Activated T-helper 2 cell treated with anti-CD3 and anti-CD28 coated beads, Interferon-gamma antibody, Interleukin-2, Interleukin-4, amounts not matched to agents 10 μg/mL and 5 μg/mL and 100 μg/mL, durations not matched to agents 14 hours and 24 hours and 36 hours (primary cell): ENCODE data around the gene DCAF12L1. TPM values are rescaled to one million over a fixed set of nuclear protein-coding genes. Genes with fewer than 3 reads are reported as not detected.

Source experiments
- DNase-seq: peaks from one replicate; pipeline ENCODE4 v3.0.0; 2021; ENCODE audit warnings: low spot score
- H3K27ac Mint-ChIP-seq: one replicate; pipeline ENCODE4 v1.8.0; 2021; ENCODE audit warnings: mixed read lengths
- H3K27me3 Mint-ChIP-seq: one replicate; pipeline ENCODE4 v1.8.0; 2021; ENCODE audit warnings: low read depth, mixed read lengths
- H3K36me3 Mint-ChIP-seq: one replicate; pipeline ENCODE4 v1.8.0; 2021; ENCODE audit warnings: low read depth, mixed read lengths
- H3K4me1 Mint-ChIP-seq: one replicate; pipeline ENCODE4 v1.8.0; 2021; ENCODE audit warnings: low read depth, mixed read lengths
- H3K4me3 Mint-ChIP-seq: one replicate; pipeline ENCODE4 v1.8.0; 2021; ENCODE audit warnings: low read depth, mild to moderate bottlenecking, moderate library complexity, mixed read lengths
- H3K9me3 Mint-ChIP-seq: one replicate; pipeline ENCODE4 v1.8.0; 2021; ENCODE audit warnings: mixed read lengths
- intact Hi-C: fragments of 100-400 bp; cut with micrococcal nuclease; formaldehyde crosslinking; loops from one replicate; pipeline ENCODE4 v1.15.1; 2023
- total RNA-seq: library from RNA; stranded (reverse); gene quantifications from 2 replicates; pipeline ENCODE4 v1.2.3, GENCODE V29; 2022

Gene DCAF12L1
- total RNA-seq = not detected in 2 replicates

DNA sequence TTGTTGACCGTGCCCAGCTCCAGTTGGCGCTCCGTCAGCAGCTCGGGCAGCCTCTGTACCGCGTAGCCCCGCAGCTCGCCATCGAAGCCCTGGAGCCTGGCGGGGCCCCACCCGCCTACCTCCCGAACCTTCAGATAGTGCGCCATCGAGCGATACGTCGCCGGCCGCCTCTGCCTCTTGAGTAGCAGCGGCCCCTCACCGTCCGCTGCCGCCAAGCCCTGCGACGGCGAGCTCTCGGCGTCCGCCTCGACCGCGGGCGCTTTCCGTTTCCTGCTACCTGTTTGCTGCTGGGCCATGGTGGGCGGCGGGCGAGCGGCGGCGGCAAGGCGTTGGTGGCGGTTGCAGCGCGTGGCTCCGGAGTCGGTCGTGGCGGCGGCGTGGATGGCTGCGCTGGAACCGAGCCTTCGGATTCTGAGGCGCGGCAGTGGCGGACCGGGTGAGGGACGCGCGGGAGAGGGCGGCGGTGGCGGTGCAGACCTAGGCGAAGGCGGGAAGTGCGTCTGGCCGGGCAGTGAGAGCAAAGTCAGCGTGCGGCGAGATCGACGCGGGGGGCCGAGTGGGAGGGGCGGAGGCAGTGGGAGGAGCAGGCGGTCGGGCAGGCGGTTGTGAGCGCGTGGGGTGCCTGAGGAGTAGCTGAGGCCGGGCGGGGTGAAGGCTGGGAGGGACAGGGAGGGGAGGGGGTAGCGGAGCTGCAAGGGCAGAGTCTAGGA lies at the start of gene DCAF12L1:
Gene DCAF12L1, minus strand, starts transcription at position 502 of the 710 bp plus-strand sequence. Its CDS starts 206 bp downstream, at position 296.
- intact Hi-C loops = no loop called here
- H3K4me3 Mint-ChIP-seq = no peak within 1 kb of the TSS
- H3K27ac Mint-ChIP-seq = no peak within 1 kb of the TSS
- H3K4me1 Mint-ChIP-seq = no peaks in the 10 kb centered on the region
- no peaks in the 10 kb centered on the region for H3K27me3 Mint-ChIP-seq
- H3K9me3 Mint-ChIP-seq = no peaks in the 10 kb centered on the region
- no peaks in the 10 kb centered on the region for H3K36me3 Mint-ChIP-seq
- DNase-seq = no peak

DNA sequence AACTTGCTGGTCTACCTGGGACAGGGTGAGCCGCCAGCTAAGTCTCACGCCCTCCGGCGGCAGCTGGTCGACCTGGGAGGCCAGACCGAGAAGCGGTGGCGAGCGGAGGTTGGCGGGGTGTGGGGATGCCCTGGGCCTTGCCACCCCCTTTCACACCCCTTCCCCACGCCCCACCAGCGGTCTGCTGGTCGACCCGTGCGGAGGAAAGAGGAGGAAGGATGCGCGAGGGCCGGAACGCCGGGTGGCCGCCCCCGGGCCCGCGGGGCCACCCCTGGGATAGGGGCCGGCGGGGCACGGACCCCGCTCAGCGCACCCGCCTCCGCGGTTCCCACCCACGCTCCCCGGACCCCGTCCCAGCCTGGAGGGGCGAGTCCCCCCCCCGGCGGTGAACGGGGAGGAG lies 28.3 kb upstream of the DCAF12L1 start:
- peaks cover 7% of the 10 kb centered on the region for H3K9me3 Mint-ChIP-seq
- no peaks in the 10 kb centered on the region for H3K36me3 Mint-ChIP-seq
- no peaks in the 10 kb centered on the region for H3K4me1 Mint-ChIP-seq
- no peaks in the 10 kb centered on the region for H3K27me3 Mint-ChIP-seq
- DNase-seq = no peak
- H3K27ac Mint-ChIP-seq = no peak overlapping the region
- intact Hi-C loops = no loop called here
- H3K4me3 Mint-ChIP-seq = no peak overlapping the region

DNA sequence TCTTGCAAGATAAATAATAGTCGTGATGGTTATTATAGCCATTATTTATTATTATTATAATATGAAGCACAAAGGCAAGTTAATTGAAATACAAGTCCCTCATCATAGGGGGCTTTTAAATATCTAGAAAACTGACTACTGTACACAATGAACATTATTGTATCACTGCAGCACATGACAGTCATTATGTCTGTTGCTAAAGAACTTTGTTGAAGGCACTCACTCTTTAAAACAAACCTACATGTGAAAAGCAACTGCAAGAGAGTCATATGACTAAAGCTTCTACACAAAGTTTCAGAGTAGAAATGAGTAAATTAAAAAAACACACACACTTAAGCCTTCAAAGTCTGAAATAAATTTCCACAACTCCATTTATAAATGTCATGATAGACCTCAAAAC lies 23.3 kb upstream of the DCAF12L1 start:
- intact Hi-C loops = no loop called here
- Mint-ChIP-seq H3K4me3 (no peak overlapping the region), H3K27me3 (no peaks in the 10 kb centered on the region), H3K27ac (no peak overlapping the region), H3K36me3 (no peaks in the 10 kb centered on the region), H3K4me1 (no peaks in the 10 kb centered on the region), H3K9me3 (no peaks in the 10 kb centered on the region)
- no peak for DNase-seq

DNA sequence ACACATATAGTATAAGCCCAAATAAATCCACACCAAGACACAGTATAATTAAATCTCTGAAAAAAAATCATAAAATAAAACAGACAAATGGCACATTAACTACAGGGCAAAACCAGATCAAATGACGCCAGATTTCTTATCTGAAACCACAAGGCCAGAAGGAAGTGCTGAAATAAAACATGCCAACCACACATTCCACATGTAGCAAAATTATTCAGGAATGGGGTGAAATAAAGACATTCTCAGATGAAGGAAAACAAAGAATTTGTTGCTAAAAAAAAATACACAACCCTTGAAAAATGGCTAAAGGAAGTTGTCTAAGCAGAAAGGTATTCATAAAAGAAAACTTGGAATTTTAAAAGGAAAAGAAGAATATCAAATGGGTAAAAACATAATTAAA lies 4.5 kb upstream of the DCAF12L1 start:
- intact Hi-C loops = no loop called here
- no peaks in the 10 kb centered on the region for H3K9me3 Mint-ChIP-seq

DNA sequence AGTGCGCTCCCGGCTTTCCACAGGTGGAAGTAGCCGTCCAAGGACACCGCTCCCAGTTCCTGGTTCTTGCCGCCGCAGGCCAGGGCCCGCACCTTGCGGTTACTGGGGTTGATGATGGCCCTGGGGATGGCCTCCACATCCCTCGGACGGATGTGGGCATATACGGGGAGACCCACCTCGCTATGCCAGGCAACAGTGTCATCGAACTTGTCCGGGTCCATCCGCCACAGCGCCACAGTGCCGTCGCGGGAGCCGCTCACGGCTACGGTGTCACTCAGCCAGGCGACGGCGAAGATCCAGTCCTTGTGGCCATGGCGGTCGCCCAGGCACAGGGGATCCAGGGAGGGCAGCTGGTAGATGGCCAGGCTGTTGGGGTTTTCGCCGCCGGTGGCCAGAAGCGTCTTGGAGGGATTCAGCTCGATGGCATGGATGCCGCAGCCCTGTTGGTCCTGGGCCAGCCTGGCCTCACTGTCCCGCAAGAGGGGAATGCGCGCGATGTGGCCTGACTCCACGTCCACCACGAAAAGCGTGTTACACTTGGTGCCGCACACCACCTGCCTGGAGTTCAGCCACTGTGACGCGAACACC lies 795 bp downstream of the DCAF12L1 start:
- no peaks in the 10 kb centered on the region for H3K9me3 Mint-ChIP-seq
- H3K27ac Mint-ChIP-seq = no peak overlapping the region

More for the DNA sequence above, 4.5 kb upstream of the DCAF12L1 start:
- no peak for DNase-seq
- H3K4me1 Mint-ChIP-seq = no peaks in the 10 kb centered on the region
- H3K36me3 Mint-ChIP-seq = no peaks in the 10 kb centered on the region
- no peak overlapping the region for H3K27ac Mint-ChIP-seq
- H3K27me3 Mint-ChIP-seq = no peaks in the 10 kb centered on the region
- H3K4me3 Mint-ChIP-seq = no peak overlapping the region

DNA sequence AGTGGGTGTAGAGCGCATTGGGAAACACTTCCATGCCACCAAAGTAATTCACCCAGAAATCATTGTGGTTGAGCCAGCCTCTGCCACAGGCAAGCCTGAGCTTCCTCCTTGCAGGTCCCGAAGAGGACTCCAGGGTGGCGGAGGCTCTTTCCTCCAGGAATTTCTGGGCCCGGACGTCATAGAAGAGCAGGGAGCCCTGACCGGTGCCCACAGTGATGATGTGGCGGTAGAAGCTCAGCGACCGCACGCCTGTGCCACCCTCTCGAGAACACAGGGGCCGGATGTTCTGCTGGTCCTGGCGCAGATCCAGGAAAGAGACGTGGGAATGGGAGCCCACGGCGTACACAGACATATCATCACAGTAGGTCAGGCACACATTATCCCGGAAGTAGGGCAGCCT lies 1.3 kb downstream of the DCAF12L1 start:
- DNase-seq = no peak
- Mint-ChIP-seq H3K27ac (no peak overlapping the region), H3K9me3 (no peaks in the 10 kb centered on the region), H3K36me3 (no peaks in the 10 kb centered on the region), H3K4me1 (no peaks in the 10 kb centered on the region), H3K4me3 (no peak overlapping the region), H3K27me3 (no peaks in the 10 kb centered on the region)
- intact Hi-C loops = no loop called here

More for the DNA sequence above, 795 bp downstream of the DCAF12L1 start:
- intact Hi-C loops = no loop called here
- no peak for DNase-seq
- Mint-ChIP-seq H3K4me1 (no peaks in the 10 kb centered on the region), H3K27me3 (no peaks in the 10 kb centered on the region), H3K4me3 (no peak overlapping the region), H3K36me3 (no peaks in the 10 kb centered on the region)

DNA sequence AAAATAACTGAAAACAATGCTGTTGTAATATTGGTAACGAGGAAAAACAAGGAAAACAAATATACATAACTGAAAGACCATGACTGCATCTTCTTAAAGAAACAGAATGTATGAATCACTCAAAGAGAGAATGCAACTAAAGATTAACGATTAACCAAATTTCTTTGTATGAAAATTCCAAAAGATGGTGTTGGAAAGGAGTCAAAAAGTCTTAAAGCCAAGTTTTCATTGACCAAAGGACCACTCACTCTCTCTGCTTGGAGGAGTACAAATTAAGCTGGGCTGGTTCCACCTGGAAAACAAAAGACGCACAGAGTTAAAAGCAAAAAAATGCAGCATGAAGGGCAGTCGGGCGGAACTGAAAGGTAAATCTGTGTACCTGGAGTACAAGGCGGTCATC lies 1.8 kb downstream of the DCAF12L1 start:
- intact Hi-C loops = no loop called here
- no peak overlapping the region for H3K27ac Mint-ChIP-seq

DNA sequence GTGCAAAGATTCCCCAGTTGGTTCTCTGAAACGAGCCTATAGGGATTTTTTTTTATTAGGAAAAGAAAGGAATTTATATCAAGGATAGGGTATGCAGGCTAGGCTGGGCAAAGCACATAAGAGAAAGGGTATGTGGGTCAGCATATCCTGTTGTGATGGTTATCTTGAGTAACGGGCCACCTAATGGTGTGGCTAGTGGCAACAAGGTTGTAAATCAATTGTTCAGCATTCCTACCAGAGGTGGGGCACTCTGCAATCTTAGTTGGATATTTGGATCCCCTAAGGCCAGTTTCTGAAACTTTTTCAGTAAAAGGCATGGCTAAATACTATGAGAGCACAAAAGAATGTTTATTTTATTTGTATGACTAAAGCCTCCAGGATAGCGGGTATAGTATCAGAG lies 42.7 kb downstream of the DCAF12L1 start:
- intact Hi-C loops = no loop called here
- H3K27me3 Mint-ChIP-seq = no peaks in the 10 kb centered on the region
- no peak for DNase-seq
- no peaks in the 10 kb centered on the region for H3K4me1 Mint-ChIP-seq
- H3K4me3 Mint-ChIP-seq = no peak overlapping the region
- H3K9me3 Mint-ChIP-seq = peaks cover 6% of the 10 kb centered on the region
- H3K27ac Mint-ChIP-seq = no peak overlapping the region
- H3K36me3 Mint-ChIP-seq = no peaks in the 10 kb centered on the region

More for the DNA sequence above, 1.8 kb downstream of the DCAF12L1 start:
- Mint-ChIP-seq H3K4me3 (no peak overlapping the region), H3K9me3 (no peaks in the 10 kb centered on the region), H3K4me1 (no peaks in the 10 kb centered on the region), H3K36me3 (no peaks in the 10 kb centered on the region), H3K27me3 (no peaks in the 10 kb centered on the region)
- DNase-seq = no peak
